ENCODE measurements around the gene C4BPB. TPM values are rescaled to one million over a fixed set of nuclear protein-coding genes. Genes with fewer than 3 reads are reported as not detected.

Gene C4BPB
- total RNA-seq, 1 donor from 2014 or later: not detected

DNA sequence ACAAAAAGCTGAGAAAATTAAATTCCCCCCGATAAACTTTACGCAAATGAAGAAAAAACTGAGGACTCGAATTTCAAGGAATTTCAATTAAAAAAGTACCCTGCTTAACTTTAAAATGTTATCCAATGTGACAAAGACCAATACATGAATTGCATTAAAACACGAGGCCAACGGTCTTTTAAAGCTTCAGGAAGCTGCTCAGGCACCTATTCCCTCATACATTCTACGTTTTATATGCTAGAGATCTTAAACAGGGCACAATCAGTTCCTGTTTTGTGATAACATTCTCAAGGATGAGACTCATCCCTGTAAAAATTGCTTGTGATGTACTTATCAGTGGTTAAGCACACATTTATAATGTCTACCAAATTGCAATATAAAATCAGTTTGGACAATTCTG, 40.6 kb upstream of the C4BPB start:
- TF ChIP-seq, protein P1, sequence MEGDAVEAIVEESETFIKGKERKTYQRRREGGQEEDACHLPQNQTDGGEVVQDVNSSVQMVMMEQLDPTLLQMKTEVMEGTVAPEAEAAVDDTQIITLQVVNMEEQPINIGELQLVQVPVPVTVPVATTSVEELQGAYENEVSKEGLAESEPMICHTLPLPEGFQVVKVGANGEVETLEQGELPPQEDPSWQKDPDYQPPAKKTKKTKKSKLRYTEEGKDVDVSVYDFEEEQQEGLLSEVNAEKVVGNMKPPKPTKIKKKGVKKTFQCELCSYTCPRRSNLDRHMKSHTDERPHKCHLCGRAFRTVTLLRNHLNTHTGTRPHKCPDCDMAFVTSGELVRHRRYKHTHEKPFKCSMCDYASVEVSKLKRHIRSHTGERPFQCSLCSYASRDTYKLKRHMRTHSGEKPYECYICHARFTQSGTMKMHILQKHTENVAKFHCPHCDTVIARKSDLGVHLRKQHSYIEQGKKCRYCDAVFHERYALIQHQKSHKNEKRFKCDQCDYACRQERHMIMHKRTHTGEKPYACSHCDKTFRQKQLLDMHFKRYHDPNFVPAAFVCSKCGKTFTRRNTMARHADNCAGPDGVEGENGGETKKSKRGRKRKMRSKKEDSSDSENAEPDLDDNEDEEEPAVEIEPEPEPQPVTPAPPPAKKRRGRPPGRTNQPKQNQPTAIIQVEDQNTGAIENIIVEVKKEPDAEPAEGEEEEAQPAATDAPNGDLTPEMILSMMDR (IDR thresholded peaks at IDR 0.05; ENCODE audit: insufficient read depth, low read length, poor library complexity, severe bottlenecking): no peak
- H3K36me3 ChIP-seq (ENCODE audit: control insufficient read depth, insufficient read depth, low read length): peaks cover 2% of the 10 kb centered on the region
- DNase-seq (ENCODE audit: low read depth): no peak
- no peaks in the 10 kb centered on the region for H3K27me3 ChIP-seq (ENCODE audit: control insufficient read depth, insufficient read depth, low read length)
- no peak overlapping the region for H3K4me3 ChIP-seq (ENCODE audit: low read depth, low read length)

DNA sequence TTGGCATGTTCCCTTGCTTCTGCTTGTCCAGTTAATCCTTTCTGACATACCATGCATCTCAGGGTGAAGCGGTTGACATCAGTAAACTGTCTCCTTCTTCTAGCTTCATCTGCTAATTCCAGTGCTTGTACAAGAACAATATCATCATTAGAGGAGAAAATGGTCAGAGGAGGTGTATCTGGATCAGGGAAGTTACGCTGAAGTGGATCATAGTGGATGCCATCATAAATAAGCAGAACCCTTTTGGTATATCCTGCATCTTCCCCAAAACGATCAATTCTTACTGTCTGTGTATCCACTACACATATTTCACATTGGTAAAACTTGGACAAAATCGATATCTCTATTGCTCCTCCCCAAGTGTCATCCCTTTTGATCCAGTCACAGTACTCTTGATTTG, 39.6 kb upstream of the C4BPB start:
- Histone ChIP-seq H3K27me3 (ENCODE audit: control insufficient read depth, insufficient read depth, low read length) (no peaks in the 10 kb centered on the region), H3K36me3 (ENCODE audit: control insufficient read depth, insufficient read depth, low read length) (peaks cover 2% of the 10 kb centered on the region), H3K4me3 (ENCODE audit: low read depth, low read length) (no peak overlapping the region)
- TF ChIP-seq, protein P1 (IDR thresholded peaks at IDR 0.05; ENCODE audit: insufficient read depth, low read length, poor library complexity, severe bottlenecking): no peak
- no peak for DNase-seq (ENCODE audit: low read depth)

DNA sequence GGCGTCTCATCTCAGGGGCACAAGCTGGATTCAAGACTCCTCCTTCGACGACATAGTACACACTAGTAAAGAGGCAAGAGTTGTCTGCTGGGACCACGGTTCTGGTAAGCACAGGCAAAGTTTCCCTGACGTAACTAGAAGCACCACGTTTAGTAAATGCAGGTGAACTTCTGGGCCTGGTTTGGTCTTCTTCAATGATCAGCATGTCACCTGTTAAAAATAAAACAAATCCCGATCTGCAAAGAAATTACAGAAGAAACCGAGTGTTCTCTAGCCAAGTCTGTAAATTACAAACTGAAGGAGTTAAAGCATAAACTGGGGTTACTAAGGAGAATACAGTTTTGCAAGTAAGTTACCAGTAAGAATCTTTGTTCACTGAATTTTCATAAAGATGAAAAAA, 39.1 kb upstream of the C4BPB start:
- no peaks in the 10 kb centered on the region for H3K27me3 ChIP-seq (ENCODE audit: control insufficient read depth, insufficient read depth, low read length)
- no peak for DNase-seq (ENCODE audit: low read depth)
- H3K36me3 ChIP-seq (ENCODE audit: control insufficient read depth, insufficient read depth, low read length): peaks cover 2% of the 10 kb centered on the region
- TF ChIP-seq, protein P1 (IDR thresholded peaks at IDR 0.05; ENCODE audit: insufficient read depth, low read length, poor library complexity, severe bottlenecking): no peak
- peak overlapping the region; percentile 59 for H3K4me3 ChIP-seq (ENCODE audit: low read depth, low read length)

DNA sequence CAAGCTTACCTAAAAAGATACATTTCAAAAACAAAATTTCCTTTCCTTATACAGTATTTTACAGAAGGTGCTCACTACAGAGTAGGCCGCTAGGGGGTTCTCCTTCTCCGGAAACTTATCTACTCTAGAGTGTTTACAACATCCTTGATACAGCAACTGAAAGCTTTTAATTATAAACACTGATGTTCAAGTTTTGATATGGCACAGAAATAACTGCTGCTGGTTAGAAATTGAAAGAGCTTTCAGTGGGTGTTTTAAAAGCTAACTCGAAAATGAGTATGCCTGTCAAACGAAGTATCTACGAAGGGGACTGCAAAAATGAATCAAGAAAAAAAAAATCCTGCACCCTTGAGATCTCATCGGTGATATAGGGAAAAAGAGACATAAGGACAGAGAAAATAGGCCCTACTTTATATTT, 38.7 kb upstream of the C4BPB start:
- Histone ChIP-seq H3K36me3 (ENCODE audit: control insufficient read depth, insufficient read depth, low read length) (peaks cover 2% of the 10 kb centered on the region), H3K27me3 (ENCODE audit: control insufficient read depth, insufficient read depth, low read length) (no peaks in the 10 kb centered on the region), H3K4me3 (ENCODE audit: low read depth, low read length) (peak overlapping the region; percentile 59)
- TF ChIP-seq, protein P1 (IDR thresholded peaks at IDR 0.05; ENCODE audit: insufficient read depth, low read length, poor library complexity, severe bottlenecking): peak; percentile 85
- no peak for DNase-seq (ENCODE audit: low read depth)

DNA sequence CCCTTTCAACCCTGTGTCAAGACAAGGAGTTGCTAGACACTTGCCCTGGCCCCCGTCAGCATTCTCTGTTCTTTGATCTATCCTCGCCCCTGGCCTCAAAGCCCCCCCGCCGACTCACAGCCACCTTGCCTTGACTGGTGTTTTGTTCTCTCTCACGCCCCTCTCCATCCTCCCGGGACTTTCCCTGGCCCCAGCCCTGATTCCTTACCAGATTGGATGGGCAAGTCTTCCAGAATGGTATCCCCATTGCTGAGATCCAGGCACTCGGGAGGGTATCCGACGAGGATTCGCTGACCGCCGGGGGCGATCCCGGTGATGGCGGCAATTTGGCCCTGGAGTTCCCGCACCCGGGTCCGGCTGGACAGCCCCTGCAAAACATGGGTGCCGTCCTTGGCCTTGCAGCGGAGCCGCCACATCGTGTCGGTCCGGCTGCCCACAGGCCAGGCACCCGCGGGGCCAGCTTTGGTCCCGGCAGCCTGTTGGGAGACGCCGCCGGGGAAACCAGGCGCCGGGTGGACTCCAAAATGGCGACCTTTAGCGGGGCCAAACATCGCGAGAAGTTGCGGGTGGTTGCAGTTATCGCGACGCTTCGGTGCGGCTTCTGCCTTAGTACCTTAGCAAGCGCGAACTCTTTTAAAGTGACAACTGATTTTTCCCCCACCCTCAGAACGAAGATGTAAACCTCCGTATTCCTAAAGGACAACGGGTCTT, 38.0 kb upstream of the C4BPB start:
- DNase-seq (ENCODE audit: low read depth): peak; percentile 65
- Histone ChIP-seq H3K27me3 (ENCODE audit: control insufficient read depth, insufficient read depth, low read length) (no peaks in the 10 kb centered on the region), H3K36me3 (ENCODE audit: control insufficient read depth, insufficient read depth, low read length) (peaks cover 2% of the 10 kb centered on the region), H3K4me3 (ENCODE audit: low read depth, low read length) (peak overlapping the region; percentile 59)
- TF ChIP-seq, protein P1 (IDR thresholded peaks at IDR 0.05; ENCODE audit: insufficient read depth, low read length, poor library complexity, severe bottlenecking): no peak
